Lower leg skin (tissue), 4 donors: ENCODE data around the gene NKX2-1. TPM values are rescaled to one million over a fixed set of nuclear protein-coding genes. Genes with fewer than 3 reads are reported as not detected.

Source experiments
- DNase-seq, 2 donors: peaks; one replicate each; pipeline ENCODE4 v3.0.0-alpha.2; 2019; ENCODE audit warnings: low spot score in 2 of 2
- H3K4me3 ChIP-seq: fragments of 200-600 bp; sonication (generic); 2 replicates; pipeline ENCODE4 v1.5.1; 2017; ENCODE audit warnings: mild to moderate bottlenecking, low read depth; ENCODE audit not compliant: poor library complexity, severe bottlenecking
- CTCF ChIP-seq, 3 donors: fragments of 450-650 bp; IDR thresholded peaks; one replicate each; pipeline ENCODE4 v1.5.1; 2016; ENCODE audit warnings: antibody characterized with exemption in 3 of 3, mild to moderate bottlenecking in 3 of 3, moderate library complexity in 2 of 3
- POLR2A ChIP-seq, 2 donors: fragments of 450-650 bp; IDR thresholded peaks; one replicate each; pipeline ENCODE4 v1.6.1; 2016 to 2017; ENCODE audit warnings: antibody characterized with exemption in 2 of 2, mild to moderate bottlenecking in 1 of 2, moderate library complexity in 1 of 2
- WGBS, 2 donors: methylation state at CpG; one replicate each; pipeline ENCODE4 v1.1.5; 2018; 5-methylcytosine and 5-hydroxymethylcytosine counted together
- intact Hi-C: fragments of 100-400 bp; cut with DNase I; formaldehyde crosslinking; loops from one replicate; pipeline ENCODE4 v1.15.0; 2023; ENCODE audit warnings: low total_unique reads
- total RNA-seq, 4 donors: library from RNA; depleted of rRNA; stranded (reverse); fragments of >200 nt; gene quantifications; one replicate each; pipeline ENCODE4 v1.1.0, GENCODE V29; 2016

Gene NKX2-1
- total RNA-seq, 4 donors from 2014 or later = not detected

GRCh38 chr14:36471431-36471830 is 48.6 kb downstream of the NKX2-1 start:
- intact Hi-C loops = no loop called here
- no peak for TF ChIP-seq POLR2A (IDR thresholded peaks at IDR 0.05)
- no peak for TF ChIP-seq CTCF (IDR thresholded peaks at IDR 0.05)
- 85 to 92% methylated on average over 3 of the region's 3 CpGs for WGBS, 2 donors
- no peak for DNase-seq
- H3K4me3 ChIP-seq = no peak overlapping the region

- DNase-seq = no peak
- 69 to 82% methylated on average over 1 of the region's 1 CpG for WGBS, 2 donors
- no peak overlapping the region for H3K4me3 ChIP-seq
- intact Hi-C loops = no loop called here
- TF ChIP-seq POLR2A (IDR thresholded peaks at IDR 0.05) (no peak), CTCF (IDR thresholded peaks at IDR 0.05) (no peak)
These were observed 52.7 kb downstream of the NKX2-1 start for GRCh38 chr14:36467332-36467731.

Other genes with a start within 250 kb of the NKX2-1 start
- 10 to 100 TPM; 17.2 to 35.8 (median 21.0) TPM for gene MBIP, start 199.6 kb downstream of the NKX2-1 start, total RNA-seq
- gene NKX2-8, start 62.4 kb upstream of the NKX2-1 start, total RNA-seq = 1 to 10 TPM in 3 of 4 donors, not detected in 1; 1.2 to 2.9 (median 1.2) TPM
- 1 to 10 TPM in 2 of 4 donors, under 1 TPM in 2; 0.11 to 1.2 (median 0.64) TPM for gene PAX9, start 141.6 kb upstream of the NKX2-1 start, total RNA-seq